Liver (tissue), 9 donors: ENCODE measurements around the gene SLC66A2. TPM values are rescaled to one million over a fixed set of nuclear protein-coding genes. Genes with fewer than 3 reads are reported as not detected.

Experiments used
- DNase-seq: peaks from one replicate; pipeline ENCODE4 v3.0.0-alpha.2; 2017; ENCODE audit warnings: low spot score
- H3K27ac ChIP-seq, 2 donors: one replicate each; pipeline ENCODE4 v1.7.0; 2013; ENCODE audit warnings: inconsistent platforms in 2 of 2, low read length in 2 of 2, control low read depth in 1 of 2, low read depth in 1 of 2, mild to moderate bottlenecking in 1 of 2
- H3K27me3 ChIP-seq, 4 donors: one replicate each; pipeline versions ENCODE4 v1.6.1 to v1.7.0; 2013; ENCODE audit warnings: low read length in 3 of 4, inconsistent platforms in 1 of 4, mild to moderate bottlenecking in 1 of 4, moderate library complexity in 1 of 4; ENCODE audit not compliant: control insufficient read depth in 4 of 4, insufficient read depth in 4 of 4
- H3K36me3 ChIP-seq, 4 donors: one replicate each; pipeline versions ENCODE4 v1.6.1 to v1.7.0; 2013; ENCODE audit warnings: low read length in 3 of 4, mild to moderate bottlenecking in 3 of 4, low read depth in 1 of 4, moderate library complexity in 1 of 4; ENCODE audit not compliant: control insufficient read depth in 4 of 4, insufficient read depth in 3 of 4
- H3K4me1 ChIP-seq, 4 donors: one replicate each; pipeline versions ENCODE4 v1.6.1 to v1.7.0; 2013; ENCODE audit warnings: low read length in 3 of 4, mild to moderate bottlenecking in 3 of 4, moderate library complexity in 1 of 4; ENCODE audit not compliant: control insufficient read depth in 4 of 4, insufficient read depth in 4 of 4
- H3K4me3 ChIP-seq, 3 donors: one replicate each; pipeline versions ENCODE4 v1.6.1 to v1.7.0; 2013; ENCODE audit warnings: low read length in 3 of 3, control low read depth in 1 of 3, low read depth in 1 of 3, mild to moderate bottlenecking in 1 of 3
- H3K9ac ChIP-seq, 2 donors: one replicate each; pipeline ENCODE4 v1.7.0; 2013; ENCODE audit warnings: low read length in 2 of 2, mild to moderate bottlenecking in 2 of 2, moderate library complexity in 2 of 2, control low read depth in 1 of 2, low read depth in 1 of 2
- H3K9me3 ChIP-seq, 4 donors: one replicate each; pipeline versions ENCODE4 v1.6.1 to v1.7.0; 2013; ENCODE audit warnings: low read length in 3 of 4; ENCODE audit not compliant: control insufficient read depth in 4 of 4
- EGR1 ChIP-seq, 2 donors: IDR thresholded peaks; 2 replicates each; pipeline ENCODE4 v1.6.1; 2016 to 2018; ENCODE audit warnings: antibody characterized with exemption in 2 of 2, low read depth in 2 of 2
- FOXA1 ChIP-seq: IDR thresholded peaks from 2 replicates; pipeline ENCODE4 v1.6.1; 2016; ENCODE audit warnings: antibody characterized with exemption
- FOXA2 ChIP-seq: IDR thresholded peaks from 2 replicates; pipeline ENCODE4 v1.6.1; 2016; ENCODE audit warnings: antibody characterized with exemption
- GABPA ChIP-seq, 2 donors: IDR thresholded peaks in 1 of 2; conservative IDR thresholded peaks in 1 of 2; 2 replicates each; pipeline ENCODE4 v1.6.1; 2016; ENCODE audit warnings: antibody characterized with exemption in 2 of 2, mild to moderate bottlenecking in 1 of 2, moderate library complexity in 1 of 2
- HNF4A ChIP-seq, 2 donors: conservative IDR thresholded peaks; 2 replicates each; pipeline ENCODE4 v1.6.1; 2016; ENCODE audit warnings: antibody characterized with exemption in 2 of 2, mild to moderate bottlenecking in 2 of 2
- HNF4G ChIP-seq: IDR thresholded peaks from 2 replicates; pipeline ENCODE4 v1.6.1; 2016; ENCODE audit warnings: antibody characterized with exemption
- JUND ChIP-seq, 2 donors: IDR thresholded peaks; 2 replicates each; pipeline ENCODE4 v1.6.1; 2016; ENCODE audit warnings: antibody characterized with exemption in 2 of 2
- NR2F2 ChIP-seq: IDR thresholded peaks from 2 replicates; pipeline ENCODE4 v1.6.1; 2016; ENCODE audit warnings: antibody characterized with exemption
- RAD21 ChIP-seq, 2 donors: IDR thresholded peaks; 2 replicates each; pipeline ENCODE4 v1.6.1; 2016; ENCODE audit warnings: antibody characterized with exemption in 2 of 2, mild to moderate bottlenecking in 2 of 2
- RXRA ChIP-seq, 2 donors: IDR thresholded peaks; 2 replicates each; pipeline ENCODE4 v1.6.1; 2017 to 2018; ENCODE audit warnings: antibody characterized with exemption in 2 of 2, mild to moderate bottlenecking in 1 of 2
- SP1 ChIP-seq: IDR thresholded peaks from 2 replicates; pipeline ENCODE4 v1.6.1; 2018; ENCODE audit warnings: antibody characterized with exemption, mild to moderate bottlenecking
- TAF1 ChIP-seq: conservative IDR thresholded peaks from 2 replicates; pipeline ENCODE4 v1.6.1; 2016; ENCODE audit warnings: antibody characterized with exemption, mild to moderate bottlenecking
- YY1 ChIP-seq: IDR thresholded peaks from 2 replicates; pipeline ENCODE4 v1.6.1; 2016; ENCODE audit warnings: antibody characterized with exemption, mild to moderate bottlenecking
- WGBS: extraction: QIAGEN DNeasy Blood & Tissue Kit; methylation state at CpG from one replicate; pipeline ENCODE4 v1.1.7; 2013; 5-methylcytosine and 5-hydroxymethylcytosine counted together
- polyA plus RNA-seq, 2 donors: library from polyadenylated mRNA; stranded (reverse) in 1 of 2; unstranded in 1 of 2; fragments of 200-250 nt in 1 of 2; fragments of >200 nt in 1 of 2; fragmentation: Nextera tagmentation in 1 of 2; extraction: Ambion mirVana in 1 of 2; gene quantifications; one replicate each; pipeline versions ENCODE4 v1.2.1 to v1.2.3, GENCODE V29; 2013 to 2015
- total RNA-seq, 2 donors: library from RNA; depleted of rRNA; stranded (reverse); fragments of >200 nt; gene quantifications; one replicate each; pipeline ENCODE4 v1.2.3, GENCODE V29; 2014
- TF ChIP-seq, protein P1 (sequence below): fragments of 150-350 bp; IDR thresholded peaks from 2 replicates; pipeline ENCODE4 v1.5.1; 2017; ENCODE audit warnings: improper control_type of control experiment, low read depth, low read length; ENCODE audit not compliant: missing input control
- TF ChIP-seq, protein P2 (sequence below): IDR thresholded peaks from 2 replicates; pipeline ENCODE4 v1.6.1; 2016; ENCODE audit warnings: antibody characterized with exemption
- TF ChIP-seq, protein P3 (sequence below): IDR thresholded peaks from 2 replicates; pipeline ENCODE4 v1.6.1; 2016; ENCODE audit warnings: antibody characterized with exemption
- TF ChIP-seq, protein P4 (sequence below): IDR thresholded peaks from 2 replicates; pipeline ENCODE4 v1.6.1; 2016; ENCODE audit warnings: antibody characterized with exemption, mild to moderate bottlenecking
- TF ChIP-seq, protein P5 (sequence below): IDR thresholded peaks from 2 replicates; pipeline ENCODE4 v1.6.1; 2016; ENCODE audit warnings: antibody characterized with exemption
- donor health status: healthy.
- donor health status: healthy.
- donor health status: healthy.
- donor health status: healthy.
- donor health status: healthy.

Gene SLC66A2
- total and polyA plus RNA-seq, 4 donors: 47.8 to 107 (median 67.9) TPM

DNA sequence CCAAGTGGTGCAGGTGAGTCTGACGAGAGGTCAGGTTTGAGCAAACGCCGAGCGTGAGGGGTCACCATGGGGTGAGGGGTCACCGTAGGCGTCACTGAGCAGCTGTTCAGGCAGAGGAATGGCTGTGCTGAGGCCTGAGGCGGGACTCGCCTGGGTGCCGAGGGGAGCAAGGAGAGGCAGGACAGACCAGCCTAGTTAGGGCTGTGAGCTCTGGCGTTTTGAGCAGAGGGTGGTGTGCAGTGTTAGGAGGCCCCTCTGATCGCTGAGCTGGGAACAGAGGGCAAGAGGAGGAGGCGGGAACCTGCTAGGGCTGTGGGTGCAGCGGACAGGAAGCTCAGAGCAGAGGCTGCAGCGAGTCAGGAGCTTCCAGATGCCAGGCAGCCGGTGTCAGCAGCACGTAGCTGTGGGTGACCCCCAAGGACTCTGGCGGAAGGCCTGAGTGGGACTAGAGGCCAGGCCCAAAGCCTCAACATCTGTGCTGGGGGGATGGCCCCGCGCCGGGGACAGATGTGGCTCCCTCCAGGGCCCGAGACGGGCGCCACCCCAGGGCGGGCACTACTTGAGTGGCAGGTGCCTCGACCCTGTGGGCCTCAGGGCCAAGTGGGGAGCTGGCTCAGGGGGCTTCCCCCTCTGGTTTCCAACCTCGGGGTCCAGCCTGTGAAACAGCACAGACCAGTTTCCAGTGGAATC lies 98.0 kb downstream of the SLC66A2 start:
- 73% methylated on average over 26 of the region's 26 CpGs for WGBS
- TF ChIP-seq NR2F2 (no peak), EGR1 (IDR thresholded peaks at IDR 0.05; ENCODE audit: low read depth in 2 of 2) (no peak), SP1 (no peak), HNF4G (no peak), RXRA (IDR thresholded peaks at IDR 0.05) (no peak), GABPA (IDR thresholded peaks at IDR 0.05 in 1 of 2, conservative IDR thresholded peaks at IDR 0.05 in 1 of 2) (no peak), RAD21 (IDR thresholded peaks at IDR 0.05) (no peak)
- TF ChIP-seq, protein P1, sequence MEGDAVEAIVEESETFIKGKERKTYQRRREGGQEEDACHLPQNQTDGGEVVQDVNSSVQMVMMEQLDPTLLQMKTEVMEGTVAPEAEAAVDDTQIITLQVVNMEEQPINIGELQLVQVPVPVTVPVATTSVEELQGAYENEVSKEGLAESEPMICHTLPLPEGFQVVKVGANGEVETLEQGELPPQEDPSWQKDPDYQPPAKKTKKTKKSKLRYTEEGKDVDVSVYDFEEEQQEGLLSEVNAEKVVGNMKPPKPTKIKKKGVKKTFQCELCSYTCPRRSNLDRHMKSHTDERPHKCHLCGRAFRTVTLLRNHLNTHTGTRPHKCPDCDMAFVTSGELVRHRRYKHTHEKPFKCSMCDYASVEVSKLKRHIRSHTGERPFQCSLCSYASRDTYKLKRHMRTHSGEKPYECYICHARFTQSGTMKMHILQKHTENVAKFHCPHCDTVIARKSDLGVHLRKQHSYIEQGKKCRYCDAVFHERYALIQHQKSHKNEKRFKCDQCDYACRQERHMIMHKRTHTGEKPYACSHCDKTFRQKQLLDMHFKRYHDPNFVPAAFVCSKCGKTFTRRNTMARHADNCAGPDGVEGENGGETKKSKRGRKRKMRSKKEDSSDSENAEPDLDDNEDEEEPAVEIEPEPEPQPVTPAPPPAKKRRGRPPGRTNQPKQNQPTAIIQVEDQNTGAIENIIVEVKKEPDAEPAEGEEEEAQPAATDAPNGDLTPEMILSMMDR: no peak
- TF ChIP-seq, protein P2, sequence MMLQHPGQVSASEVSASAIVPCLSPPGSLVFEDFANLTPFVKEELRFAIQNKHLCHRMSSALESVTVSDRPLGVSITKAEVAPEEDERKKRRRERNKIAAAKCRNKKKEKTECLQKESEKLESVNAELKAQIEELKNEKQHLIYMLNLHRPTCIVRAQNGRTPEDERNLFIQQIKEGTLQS: no peak
- Histone ChIP-seq H3K36me3 (no peaks in the 10 kb centered on the region), H3K4me1 (no peaks in the 10 kb centered on the region), H3K27ac (no peak overlapping the region), H3K4me3 (no peak overlapping the region), H3K27me3 (peaks cover 0 to 4% (median 2%) of the 10 kb centered on the region in 4 donors), H3K9me3 (peaks cover 0 to 4% (median 0%) of the 10 kb centered on the region in 4 donors), H3K9ac (no peak overlapping the region)
- peak; percentile 28 for DNase-seq

- Histone ChIP-seq H3K27me3 (peaks cover 0 to 4% (median 2%) of the 10 kb centered on the region in 4 donors), H3K4me1 (no peaks in the 10 kb centered on the region), H3K9ac (no peak overlapping the region), H3K36me3 (no peaks in the 10 kb centered on the region), H3K9me3 (peaks cover 0 to 4% (median 0%) of the 10 kb centered on the region in 4 donors), H3K27ac (no peak overlapping the region), H3K4me3 (no peak overlapping the region)
- peak; percentile 26 for DNase-seq
- 87% methylated on average over 33 of the region's 33 CpGs for WGBS
- no peak for TF ChIP-seq FOXA1
- TF ChIP-seq HNF4G: no peak
- no peak for TF ChIP-seq HNF4A (conservative IDR thresholded peaks at IDR 0.05)
- TF ChIP-seq, protein P3, sequence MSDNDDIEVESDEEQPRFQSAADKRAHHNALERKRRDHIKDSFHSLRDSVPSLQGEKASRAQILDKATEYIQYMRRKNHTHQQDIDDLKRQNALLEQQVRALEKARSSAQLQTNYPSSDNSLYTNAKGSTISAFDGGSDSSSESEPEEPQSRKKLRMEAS: no peak
- TF ChIP-seq EGR1 (IDR thresholded peaks at IDR 0.05; ENCODE audit: low read depth in 2 of 2): no peak
- no peak for TF ChIP-seq JUND (IDR thresholded peaks at IDR 0.05)
- no peak for TF ChIP-seq RXRA (IDR thresholded peaks at IDR 0.05)
- TF ChIP-seq, protein P4, sequence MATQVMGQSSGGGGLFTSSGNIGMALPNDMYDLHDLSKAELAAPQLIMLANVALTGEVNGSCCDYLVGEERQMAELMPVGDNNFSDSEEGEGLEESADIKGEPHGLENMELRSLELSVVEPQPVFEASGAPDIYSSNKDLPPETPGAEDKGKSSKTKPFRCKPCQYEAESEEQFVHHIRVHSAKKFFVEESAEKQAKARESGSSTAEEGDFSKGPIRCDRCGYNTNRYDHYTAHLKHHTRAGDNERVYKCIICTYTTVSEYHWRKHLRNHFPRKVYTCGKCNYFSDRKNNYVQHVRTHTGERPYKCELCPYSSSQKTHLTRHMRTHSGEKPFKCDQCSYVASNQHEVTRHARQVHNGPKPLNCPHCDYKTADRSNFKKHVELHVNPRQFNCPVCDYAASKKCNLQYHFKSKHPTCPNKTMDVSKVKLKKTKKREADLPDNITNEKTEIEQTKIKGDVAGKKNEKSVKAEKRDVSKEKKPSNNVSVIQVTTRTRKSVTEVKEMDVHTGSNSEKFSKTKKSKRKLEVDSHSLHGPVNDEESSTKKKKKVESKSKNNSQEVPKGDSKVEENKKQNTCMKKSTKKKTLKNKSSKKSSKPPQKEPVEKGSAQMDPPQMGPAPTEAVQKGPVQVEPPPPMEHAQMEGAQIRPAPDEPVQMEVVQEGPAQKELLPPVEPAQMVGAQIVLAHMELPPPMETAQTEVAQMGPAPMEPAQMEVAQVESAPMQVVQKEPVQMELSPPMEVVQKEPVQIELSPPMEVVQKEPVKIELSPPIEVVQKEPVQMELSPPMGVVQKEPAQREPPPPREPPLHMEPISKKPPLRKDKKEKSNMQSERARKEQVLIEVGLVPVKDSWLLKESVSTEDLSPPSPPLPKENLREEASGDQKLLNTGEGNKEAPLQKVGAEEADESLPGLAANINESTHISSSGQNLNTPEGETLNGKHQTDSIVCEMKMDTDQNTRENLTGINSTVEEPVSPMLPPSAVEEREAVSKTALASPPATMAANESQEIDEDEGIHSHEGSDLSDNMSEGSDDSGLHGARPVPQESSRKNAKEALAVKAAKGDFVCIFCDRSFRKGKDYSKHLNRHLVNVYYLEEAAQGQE: no peak
- TF ChIP-seq, protein P5, sequence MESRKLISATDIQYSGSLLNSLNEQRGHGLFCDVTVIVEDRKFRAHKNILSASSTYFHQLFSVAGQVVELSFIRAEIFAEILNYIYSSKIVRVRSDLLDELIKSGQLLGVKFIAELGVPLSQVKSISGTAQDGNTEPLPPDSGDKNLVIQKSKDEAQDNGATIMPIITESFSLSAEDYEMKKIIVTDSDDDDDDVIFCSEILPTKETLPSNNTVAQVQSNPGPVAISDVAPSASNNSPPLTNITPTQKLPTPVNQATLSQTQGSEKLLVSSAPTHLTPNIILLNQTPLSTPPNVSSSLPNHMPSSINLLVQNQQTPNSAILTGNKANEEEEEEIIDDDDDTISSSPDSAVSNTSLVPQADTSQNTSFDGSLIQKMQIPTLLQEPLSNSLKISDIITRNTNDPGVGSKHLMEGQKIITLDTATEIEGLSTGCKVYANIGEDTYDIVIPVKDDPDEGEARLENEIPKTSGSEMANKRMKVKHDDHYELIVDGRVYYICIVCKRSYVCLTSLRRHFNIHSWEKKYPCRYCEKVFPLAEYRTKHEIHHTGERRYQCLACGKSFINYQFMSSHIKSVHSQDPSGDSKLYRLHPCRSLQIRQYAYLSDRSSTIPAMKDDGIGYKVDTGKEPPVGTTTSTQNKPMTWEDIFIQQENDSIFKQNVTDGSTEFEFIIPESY: no peak
- TF ChIP-seq YY1: no peak
- TF ChIP-seq FOXA2: no peak
- TF ChIP-seq, protein P1: no peak
- no peak for TF ChIP-seq TAF1
- TF ChIP-seq GABPA (IDR thresholded peaks at IDR 0.05 in 1 of 2, conservative IDR thresholded peaks at IDR 0.05 in 1 of 2): no peak
- no peak for TF ChIP-seq SP1
- no peak for TF ChIP-seq NR2F2
- no peak for TF ChIP-seq RAD21 (IDR thresholded peaks at IDR 0.05)
- TF ChIP-seq, protein P2: no peak
Observed at GRCh38 chr18:79852561-79853302, 98.7 kb downstream of the SLC66A2 start.
